Measurements from ENCODE around the gene FOXN3. TPM values are rescaled to one million over a fixed set of nuclear protein-coding genes. Genes with fewer than 3 reads are reported as not detected.

FOXN3 gene
- total RNA-seq, 1 experiment from 2014 or later, result 125 TPM

DNA sequence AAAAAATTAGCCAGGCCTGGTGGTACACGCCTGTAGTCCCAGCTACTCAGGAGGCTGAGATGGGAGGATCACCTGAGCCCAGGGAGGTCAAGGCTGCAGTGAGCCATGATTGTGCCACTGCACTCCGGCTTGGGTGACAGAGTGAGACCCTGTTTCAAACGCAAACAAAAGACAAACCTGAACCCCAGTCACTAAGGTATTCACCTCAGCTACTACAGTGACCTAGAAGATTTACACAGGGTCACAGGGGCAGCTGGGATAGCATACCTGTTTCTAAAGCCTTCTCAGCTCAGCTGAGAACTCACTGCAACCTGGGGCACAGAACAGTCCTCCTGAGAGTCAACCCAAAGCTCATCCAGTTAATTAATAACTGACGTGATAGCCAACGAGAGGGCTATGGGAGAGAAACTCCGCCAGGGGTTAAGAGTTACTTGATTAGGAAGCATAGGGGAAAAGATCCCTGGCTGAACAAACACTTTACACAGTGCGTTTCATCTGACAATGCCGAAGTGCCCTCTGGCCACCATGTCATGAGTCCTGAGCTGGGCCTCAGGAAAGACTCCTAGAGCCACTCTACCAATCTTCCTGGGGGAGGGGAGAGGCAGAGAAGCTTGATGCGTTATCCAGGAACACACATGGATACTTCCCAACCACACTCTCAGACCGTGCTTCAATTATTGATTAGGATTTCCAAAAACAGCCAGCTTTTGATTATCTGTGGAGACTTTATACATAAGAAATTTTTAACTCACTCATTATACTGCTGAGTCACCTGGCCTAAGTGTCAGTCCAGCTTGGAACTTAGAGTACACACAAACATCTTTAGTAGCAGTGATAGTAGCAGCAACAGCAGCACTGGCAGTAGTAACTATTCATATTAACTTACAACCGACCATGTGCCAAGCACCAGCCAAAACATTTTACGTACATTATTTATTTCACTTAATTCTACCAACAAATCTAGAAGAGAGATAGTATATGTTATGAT lies 48.2 kb downstream of the FOXN3 start:
- no peak overlapping the region for H4K91ac ChIP-seq (ENCODE audit: insufficient read length, low read depth, low read length)
- H3K79me2 ChIP-seq (ENCODE audit: insufficient read depth, low read length), result peaks cover 54% of the 10 kb centered on the region; the same call in 1 of the 2 replicates
- H3K9me3 ChIP-seq (ENCODE audit: control insufficient read depth, low read depth, low read length), result no peaks in the 10 kb centered on the region

More for the DNA sequence above, 48.2 kb downstream of the FOXN3 start:
- H3K27ac ChIP-seq (ENCODE audit: insufficient read length, low read depth, low read length), result no peak overlapping the region
- H3K56ac ChIP-seq (ENCODE audit: insufficient read length, low read depth, low read length), result no peak overlapping the region
- H4K20me1 ChIP-seq (ENCODE audit: control insufficient read depth, insufficient read depth, insufficient read length), result no peaks in the 10 kb centered on the region
- H2BK120ac ChIP-seq (ENCODE audit: low read depth, low read length, poor library complexity, severe bottlenecking), result no peak overlapping the region
- H3K79me1 ChIP-seq (ENCODE audit: insufficient read depth, low read depth, low read length, poor library complexity, severe bottlenecking), result peaks cover 12% of the 10 kb centered on the region
- no peak overlapping the region for H3K4me3 Mint-ChIP-seq
- H3T11ph ChIP-seq (ENCODE audit: low read length), result no peak overlapping the region
- DNase-seq, result no peak
- no peak overlapping the region for H2BK15ac ChIP-seq (ENCODE audit: low read depth, low read length)
- no peaks in the 10 kb centered on the region for H3K27me3 Mint-ChIP-seq (ENCODE audit: low read depth)
- H2BK12ac ChIP-seq (ENCODE audit: insufficient read length, low read depth, low read length), result no peak overlapping the region
- peaks cover 15% of the 10 kb centered on the region; the same call in 1 of the 2 replicates for H3K4me1 ChIP-seq (ENCODE audit: insufficient read depth, low read length)
- H3K27me3 ChIP-seq (ENCODE audit: insufficient read depth, low read length), result no peaks in the 10 kb centered on the region
- H2AK5ac ChIP-seq (ENCODE audit: insufficient read length, low read length), result no peak overlapping the region
- no peak overlapping the region for H3K9ac ChIP-seq (ENCODE audit: extremely low read depth, insufficient read length, low read length)
- WGBS (ENCODE audit: extremely low coverage, insufficient read length, low lambda C conversion rate), result no CpG with 5 or more reads among the region's 12 CpGs
- H2BK20ac ChIP-seq (ENCODE audit: low read depth, low read length, poor library complexity, severe bottlenecking), result no peak overlapping the region
- no peaks in the 10 kb centered on the region for H3K9me3 Mint-ChIP-seq
- H3K23me2 ChIP-seq (ENCODE audit: insufficient read length, low read depth, low read length, poor library complexity, severe bottlenecking), result no peaks in the 10 kb centered on the region
- H3K18ac ChIP-seq (ENCODE audit: insufficient read length, low read depth, low read length), result no peak overlapping the region
- no peak overlapping the region for H3K23ac ChIP-seq (ENCODE audit: insufficient read length, low read depth, low read length)
- H3K4me2 ChIP-seq (ENCODE audit: insufficient read depth, insufficient read length, low read length), result no peak overlapping the region
- no peak overlapping the region for H3K14ac ChIP-seq (ENCODE audit: insufficient read depth, low read length)
- TF ChIP-seq, protein P1, sequence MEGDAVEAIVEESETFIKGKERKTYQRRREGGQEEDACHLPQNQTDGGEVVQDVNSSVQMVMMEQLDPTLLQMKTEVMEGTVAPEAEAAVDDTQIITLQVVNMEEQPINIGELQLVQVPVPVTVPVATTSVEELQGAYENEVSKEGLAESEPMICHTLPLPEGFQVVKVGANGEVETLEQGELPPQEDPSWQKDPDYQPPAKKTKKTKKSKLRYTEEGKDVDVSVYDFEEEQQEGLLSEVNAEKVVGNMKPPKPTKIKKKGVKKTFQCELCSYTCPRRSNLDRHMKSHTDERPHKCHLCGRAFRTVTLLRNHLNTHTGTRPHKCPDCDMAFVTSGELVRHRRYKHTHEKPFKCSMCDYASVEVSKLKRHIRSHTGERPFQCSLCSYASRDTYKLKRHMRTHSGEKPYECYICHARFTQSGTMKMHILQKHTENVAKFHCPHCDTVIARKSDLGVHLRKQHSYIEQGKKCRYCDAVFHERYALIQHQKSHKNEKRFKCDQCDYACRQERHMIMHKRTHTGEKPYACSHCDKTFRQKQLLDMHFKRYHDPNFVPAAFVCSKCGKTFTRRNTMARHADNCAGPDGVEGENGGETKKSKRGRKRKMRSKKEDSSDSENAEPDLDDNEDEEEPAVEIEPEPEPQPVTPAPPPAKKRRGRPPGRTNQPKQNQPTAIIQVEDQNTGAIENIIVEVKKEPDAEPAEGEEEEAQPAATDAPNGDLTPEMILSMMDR (conservative IDR thresholded peaks at IDR 0.05), result no peak
- no peak overlapping the region for H4K8ac ChIP-seq (replicated peaks; ENCODE audit: insufficient read length, low read depth, low read length)
- no peak overlapping the region for H2BK5ac ChIP-seq (ENCODE audit: insufficient read length, low read length)
- no peak overlapping the region for H3K4ac ChIP-seq (ENCODE audit: low read depth, low read length)
- peak overlapping the region; percentile 63 to 94 (median 89); a peak in 5 of 7 replicates for H3K27ac Mint-ChIP-seq
- no peak overlapping the region for H2AFZ ChIP-seq (ENCODE audit: low read length)
- peaks cover 5 to 22% (median 17%) of the 10 kb centered on the region in 3 experiments; a peak in 6 of 7 replicates for H3K36me3 Mint-ChIP-seq (ENCODE audit: insufficient read depth in 1 of 3, low read depth in 3 of 3)
- no peak overlapping the region for H4K5ac ChIP-seq (ENCODE audit: insufficient read length, low read depth, low read length)
- H3K4me1 Mint-ChIP-seq, result peaks cover 76 to 77% of the 10 kb centered on the region in 2 experiments
